OCI-LY7 (cell line): ENCODE data around the gene CLUH.

ENCODE experiments used
- EZH2phosphoT487 ChIP-seq: fragments of 200-600 bp; sonication (generic); IDR thresholded peaks from 2 replicates; pipeline ENCODE4 v1.6.1; 2018; ENCODE audit warnings: low read depth, borderline replicate concordance, mild to moderate bottlenecking, mixed run types, antibody characterized with exemption, low read length, moderate library complexity, mixed read lengths
- TF ChIP-seq, protein P1 (sequence below): fragments of 200-600 bp; sonication (generic); conservative IDR thresholded peaks from 2 replicates; pipeline ENCODE4 v1.5.1; 2014; ENCODE audit warnings: mild to moderate bottlenecking, antibody characterized with exemption, low read length, moderate library complexity, mixed read lengths

- TF ChIP-seq, protein P1, sequence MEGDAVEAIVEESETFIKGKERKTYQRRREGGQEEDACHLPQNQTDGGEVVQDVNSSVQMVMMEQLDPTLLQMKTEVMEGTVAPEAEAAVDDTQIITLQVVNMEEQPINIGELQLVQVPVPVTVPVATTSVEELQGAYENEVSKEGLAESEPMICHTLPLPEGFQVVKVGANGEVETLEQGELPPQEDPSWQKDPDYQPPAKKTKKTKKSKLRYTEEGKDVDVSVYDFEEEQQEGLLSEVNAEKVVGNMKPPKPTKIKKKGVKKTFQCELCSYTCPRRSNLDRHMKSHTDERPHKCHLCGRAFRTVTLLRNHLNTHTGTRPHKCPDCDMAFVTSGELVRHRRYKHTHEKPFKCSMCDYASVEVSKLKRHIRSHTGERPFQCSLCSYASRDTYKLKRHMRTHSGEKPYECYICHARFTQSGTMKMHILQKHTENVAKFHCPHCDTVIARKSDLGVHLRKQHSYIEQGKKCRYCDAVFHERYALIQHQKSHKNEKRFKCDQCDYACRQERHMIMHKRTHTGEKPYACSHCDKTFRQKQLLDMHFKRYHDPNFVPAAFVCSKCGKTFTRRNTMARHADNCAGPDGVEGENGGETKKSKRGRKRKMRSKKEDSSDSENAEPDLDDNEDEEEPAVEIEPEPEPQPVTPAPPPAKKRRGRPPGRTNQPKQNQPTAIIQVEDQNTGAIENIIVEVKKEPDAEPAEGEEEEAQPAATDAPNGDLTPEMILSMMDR = no peak
- TF ChIP-seq EZH2phosphoT487 = no peak
Observed at GRCh38 chr17:2695243-2695960, 16.2 kb downstream of the CLUH start.
